Measurements from ENCODE around the gene LUC7L. TPM values are rescaled to one million over a fixed set of nuclear protein-coding genes. Genes with fewer than 3 reads are reported as not detected.
"Not testable (repeated sequence)": the region's sequence is repeated elsewhere in the genome, so short reads cannot be mapped to it uniquely, and the experiment has no call there.

LUC7L gene
- total and polyA plus RNA-seq, 2 of the 8 experiments (the other 6 are each of a cell fraction or from before 2014, with no cell fraction given) = 49.7 to 129 TPM

- H4K20me1 ChIP-seq (replicated peaks in 1 of 2; ENCODE audit: control insufficient read depth in 1 of 2, insufficient read depth in 2 of 2, low read length in 2 of 2); H3K9me3 ChIP-seq (ENCODE audit: insufficient read depth in 2 of 2, low read depth in 1 of 2, low read length in 1 of 2); FAIRE-seq; POLR2A ChIA-PET (ENCODE audit: partially characterized antibody); H4K8ac ChIP-seq (ENCODE audit: extremely low read depth, insufficient read depth, low read length); H2BK15ac ChIP-seq (ENCODE audit: low read length); H2AK5ac ChIP-seq (ENCODE audit: low read depth, low read length); H3K56ac ChIP-seq (replicated peaks; ENCODE audit: insufficient read length, low read depth, low read length); H2BK120ac ChIP-seq (replicated peaks; ENCODE audit: low read depth, low read length); H3K18ac ChIP-seq (ENCODE audit: extremely low read depth, low read length); H3K23ac ChIP-seq (ENCODE audit: insufficient read length); H3K4me3 ChIP-seq (ENCODE audit: extremely low read depth in 1 of 4, insufficient read depth in 2 of 4, low read depth in 3 of 4, low read length in 4 of 4); H3K36me3 ChIP-seq (ENCODE audit: control insufficient read depth in 2 of 4, insufficient read depth in 4 of 4, low read length in 3 of 4); H3K14ac ChIP-seq (ENCODE audit: insufficient read length); CTCF ChIA-PET (ENCODE audit: partially characterized antibody); H3K79me1 ChIP-seq (ENCODE audit: low read depth, low read length); H3K27ac ChIP-seq (ENCODE audit: low read depth, low read length); H2BK20ac ChIP-seq (ENCODE audit: low read length); H3K79me2 ChIP-seq (ENCODE audit: control insufficient read depth in 1 of 2, insufficient read depth in 2 of 2, low read length in 2 of 2); H2BK12ac ChIP-seq (ENCODE audit: low read depth, low read length); H3K4ac ChIP-seq (replicated peaks; ENCODE audit: insufficient read length, low read depth, low read length); DNase-seq (ENCODE audit: low read depth in 1 of 2, low spot score in 2 of 2); H2AFZ ChIP-seq (ENCODE audit: low read length); H3K23me2 ChIP-seq (ENCODE audit: low read depth, low read length); H4K5ac ChIP-seq (ENCODE audit: insufficient read length, low read depth, low read length); H3K9ac ChIP-seq (replicated peaks in 1 of 4; ENCODE audit: extremely low read depth in 1 of 4, low read depth in 3 of 4, low read length in 3 of 4); H2BK5ac ChIP-seq (ENCODE audit: low read depth, low read length); H4K91ac ChIP-seq (replicated peaks; ENCODE audit: insufficient read length, low read length); H3K4me2 ChIP-seq (ENCODE audit: insufficient read depth in 1 of 2, low read depth in 2 of 2, low read length in 2 of 2): not testable (repeated sequence)
- WGBS, 2 experiments (ENCODE audit: extremely low coverage in 1 of 2, insufficient coverage in 1 of 2, insufficient read length in 1 of 2, insufficient replicate concordance in 2 of 2, low coverage in 1 of 2, low lambda C conversion rate in 2 of 2, missing lambda C conversion rate in 1 of 2) = no CpG with 5 or more reads among the region's 3 CpGs
- Histone ChIP-seq H3K27me3 (replicated peaks in 1 of 4; ENCODE audit: control insufficient read depth in 3 of 4, extremely low read depth in 1 of 4, insufficient read depth in 3 of 4, low read length in 3 of 4) (peaks cover 29 to 46% (median 46%) of the 10 kb centered on the region in 4 experiments), H3K4me1 (replicated peaks in 1 of 4; ENCODE audit: control insufficient read depth in 3 of 4, insufficient read depth in 4 of 4, low read length in 3 of 4) (peaks cover 0 to 18% (median 13%) of the 10 kb centered on the region in 4 experiments; a peak in 6 of 7 replicates)
Measured at GRCh38 chr16:163696-164095, 65.6 kb downstream of the LUC7L start.

- H3K4me3 ChIP-seq (ENCODE audit: extremely low read depth in 1 of 4, insufficient read depth in 2 of 4, low read depth in 3 of 4, low read length in 4 of 4); H3K79me2 ChIP-seq (ENCODE audit: control insufficient read depth in 1 of 2, insufficient read depth in 2 of 2, low read length in 2 of 2); H3K9ac ChIP-seq (replicated peaks in 1 of 4; ENCODE audit: extremely low read depth in 1 of 4, low read depth in 3 of 4, low read length in 3 of 4); H4K20me1 ChIP-seq (replicated peaks in 1 of 2; ENCODE audit: control insufficient read depth in 1 of 2, insufficient read depth in 2 of 2, low read length in 2 of 2); H4K5ac ChIP-seq (ENCODE audit: insufficient read length, low read depth, low read length); FAIRE-seq; H2BK5ac ChIP-seq (ENCODE audit: low read depth, low read length); H2BK15ac ChIP-seq (ENCODE audit: low read length); H3K4ac ChIP-seq (replicated peaks; ENCODE audit: insufficient read length, low read depth, low read length); H2BK12ac ChIP-seq (ENCODE audit: low read depth, low read length); H2AFZ ChIP-seq (ENCODE audit: low read length); H3K23ac ChIP-seq (ENCODE audit: insufficient read length); H2BK120ac ChIP-seq (replicated peaks; ENCODE audit: low read depth, low read length); H2BK20ac ChIP-seq (ENCODE audit: low read length); H3K4me2 ChIP-seq (ENCODE audit: insufficient read depth in 1 of 2, low read depth in 2 of 2, low read length in 2 of 2); H3K9me3 ChIP-seq (ENCODE audit: insufficient read depth in 2 of 2, low read depth in 1 of 2, low read length in 1 of 2); H3K14ac ChIP-seq (ENCODE audit: insufficient read length); H3K79me1 ChIP-seq (ENCODE audit: low read depth, low read length); H2AK5ac ChIP-seq (ENCODE audit: low read depth, low read length); H3K36me3 ChIP-seq (ENCODE audit: control insufficient read depth in 2 of 4, insufficient read depth in 4 of 4, low read length in 3 of 4); H3K27ac ChIP-seq (ENCODE audit: low read depth, low read length); H4K8ac ChIP-seq (ENCODE audit: extremely low read depth, insufficient read depth, low read length); H3K18ac ChIP-seq (ENCODE audit: extremely low read depth, low read length); H3K56ac ChIP-seq (replicated peaks; ENCODE audit: insufficient read length, low read depth, low read length); DNase-seq (ENCODE audit: low read depth in 1 of 2, low spot score in 2 of 2); H3K23me2 ChIP-seq (ENCODE audit: low read depth, low read length); H4K91ac ChIP-seq (replicated peaks; ENCODE audit: insufficient read length, low read length): not testable (repeated sequence)
- 81% methylated on average over 4 of the region's 10 CpGs; no CpG with 5 or more reads in 1 of the 2 experiments for WGBS, 2 experiments (ENCODE audit: extremely low coverage in 1 of 2, insufficient coverage in 1 of 2, insufficient read length in 1 of 2, insufficient replicate concordance in 2 of 2, low coverage in 1 of 2, low lambda C conversion rate in 2 of 2, missing lambda C conversion rate in 1 of 2)
- Histone ChIP-seq H3K27me3 (replicated peaks in 1 of 4; ENCODE audit: control insufficient read depth in 3 of 4, extremely low read depth in 1 of 4, insufficient read depth in 3 of 4, low read length in 3 of 4) (peaks cover 29 to 41% (median 40%) of the 10 kb centered on the region in 4 experiments), H3K4me1 (replicated peaks in 1 of 4; ENCODE audit: control insufficient read depth in 3 of 4, insufficient read depth in 4 of 4, low read length in 3 of 4) (peaks cover 0 to 18% (median 13%) of the 10 kb centered on the region in 4 experiments; a peak in 6 of 7 replicates)
- POLR2A ChIA-PET (ENCODE audit: partially characterized antibody) = interaction anchor here (1.0 kb wide), 1 partner anchor 30 kb away, joined by 3 read pairs; no protein-coding TSS in a partner anchor
- CTCF ChIA-PET (ENCODE audit: partially characterized antibody) = interaction anchor here (1.3 to 2.4 kb wide), 3 partner anchors 17 to 67 kb away, joined by 3 to 9 read pairs (median 6); partner anchors contain the start of gene HBQ1
Measured at GRCh38 chr16:163139-163538, 66.1 kb downstream of the LUC7L start.
